Measurements from ENCODE around the gene ASB5. TPM values are rescaled to one million over a fixed set of nuclear protein-coding genes. Genes with fewer than 3 reads are reported as not detected.

Gene ASB5
- total RNA-seq, 1 experiment from 2014 or later: not detected

- Mint-ChIP-seq H3K27ac (ENCODE audit: unreplicated experiment) (no peak overlapping the region), H3K4me1 (ENCODE audit: low read depth, unreplicated experiment) (no peaks in the 10 kb centered on the region), H3K4me3 (ENCODE audit: unreplicated experiment) (no peak overlapping the region), H3K9me3 (ENCODE audit: unreplicated experiment) (no peaks in the 10 kb centered on the region), H3K36me3 (ENCODE audit: insufficient read depth, unreplicated experiment) (no peaks in the 10 kb centered on the region), H3K27me3 (ENCODE audit: insufficient read depth, unreplicated experiment) (peaks cover 4% of the 10 kb centered on the region)
- TF ChIP-seq CTCF (IDR thresholded peaks at IDR 0.05; ENCODE audit: insufficient read depth in 1 of 2, low read depth in 1 of 2, low read length in 1 of 2, severe bottlenecking in 1 of 2, unreplicated experiment in 1 of 2): no peak
- ChIA-PET CTCF (no interaction called here), POLR2A (no interaction called here)
- no TSS peak for BruUV-seq (replicated peaks)
- intact Hi-C loops (cut with micrococcal nuclease; ENCODE audit: unreplicated experiment): no loop called here
- H3K27me3 ChIP-seq (replicated peaks; ENCODE audit: control insufficient read depth, insufficient read depth, low read length): no peaks in the 10 kb centered on the region
- H3K9me3 ChIP-seq: no peaks in the 10 kb centered on the region
- H3K4me1 ChIP-seq: no peaks in the 10 kb centered on the region
- H3K36me3 ChIP-seq (ENCODE audit: control insufficient read depth, insufficient read depth, low read length): no peaks in the 10 kb centered on the region
- H3K4me3 ChIP-seq (ENCODE audit: low read depth, low read length): no peak overlapping the region
- DNase-seq: no peak
Observed at GRCh38 chr4:176236946-176237345, 32.1 kb downstream of the ASB5 start.

GRCh38 chr4:176230836-176231235, 38.2 kb downstream of the ASB5 start:
- intact Hi-C loops (cut with micrococcal nuclease; ENCODE audit: unreplicated experiment): no loop called here
- peaks cover 6% of the 10 kb centered on the region for H3K27me3 Mint-ChIP-seq (ENCODE audit: insufficient read depth, unreplicated experiment)

GRCh38 chr4:176229645-176230044, 39.4 kb downstream of the ASB5 start:
- BruUV-seq (replicated peaks): no TSS peak
- H3K36me3 ChIP-seq (ENCODE audit: control insufficient read depth, insufficient read depth, low read length): no peaks in the 10 kb centered on the region
- H3K4me3 Mint-ChIP-seq (ENCODE audit: unreplicated experiment): no peak overlapping the region
- TF ChIP-seq CTCF (IDR thresholded peaks at IDR 0.05; ENCODE audit: insufficient read depth in 1 of 2, low read depth in 1 of 2, low read length in 1 of 2, severe bottlenecking in 1 of 2, unreplicated experiment in 1 of 2): no peak
- H3K4me3 ChIP-seq (ENCODE audit: low read depth, low read length): no peak overlapping the region
- H3K4me1 ChIP-seq: no peaks in the 10 kb centered on the region
- ChIA-PET CTCF (no interaction called here), POLR2A (no interaction called here)
- intact Hi-C loops (cut with micrococcal nuclease; ENCODE audit: unreplicated experiment): no loop called here
- no peaks in the 10 kb centered on the region for H3K27me3 ChIP-seq (replicated peaks; ENCODE audit: control insufficient read depth, insufficient read depth, low read length)
- peaks cover 6% of the 10 kb centered on the region for H3K27me3 Mint-ChIP-seq (ENCODE audit: insufficient read depth, unreplicated experiment)
- no peak overlapping the region for H3K27ac Mint-ChIP-seq (ENCODE audit: unreplicated experiment)
- DNase-seq: no peak
- no peaks in the 10 kb centered on the region for H3K9me3 Mint-ChIP-seq (ENCODE audit: unreplicated experiment)
- no peaks in the 10 kb centered on the region for H3K36me3 Mint-ChIP-seq (ENCODE audit: insufficient read depth, unreplicated experiment)
- no peaks in the 10 kb centered on the region for H3K9me3 ChIP-seq
- H3K4me1 Mint-ChIP-seq (ENCODE audit: low read depth, unreplicated experiment): no peaks in the 10 kb centered on the region

More at GRCh38 chr4:176230836-176231235, 38.2 kb downstream of the ASB5 start:
- H3K4me1 Mint-ChIP-seq (ENCODE audit: low read depth, unreplicated experiment): no peaks in the 10 kb centered on the region
- no peaks in the 10 kb centered on the region for H3K36me3 Mint-ChIP-seq (ENCODE audit: insufficient read depth, unreplicated experiment)
- POLR2A ChIA-PET: no interaction called here
- no peaks in the 10 kb centered on the region for H3K4me1 ChIP-seq
- no peaks in the 10 kb centered on the region for H3K9me3 Mint-ChIP-seq (ENCODE audit: unreplicated experiment)
- H3K27ac Mint-ChIP-seq (ENCODE audit: unreplicated experiment): no peak overlapping the region
- CTCF ChIA-PET: no interaction called here
- no peaks in the 10 kb centered on the region for H3K36me3 ChIP-seq (ENCODE audit: control insufficient read depth, insufficient read depth, low read length)
- no TSS peak for BruUV-seq (replicated peaks)
- no peak overlapping the region for H3K4me3 Mint-ChIP-seq (ENCODE audit: unreplicated experiment)
- DNase-seq: no peak
- TF ChIP-seq CTCF (IDR thresholded peaks at IDR 0.05; ENCODE audit: insufficient read depth in 1 of 2, low read depth in 1 of 2, low read length in 1 of 2, severe bottlenecking in 1 of 2, unreplicated experiment in 1 of 2): no peak
- no peak overlapping the region for H3K4me3 ChIP-seq (ENCODE audit: low read depth, low read length)
- H3K9me3 ChIP-seq: no peaks in the 10 kb centered on the region
- H3K27me3 ChIP-seq (replicated peaks; ENCODE audit: control insufficient read depth, insufficient read depth, low read length): no peaks in the 10 kb centered on the region
